ENCODE measurements around the gene EYA4.
"Not testable (repeated sequence)": the region's sequence is repeated elsewhere in the genome, so short reads cannot be mapped to it uniquely, and the experiment has no call there.

The EYA4 gene

GRCh38 chr6:133352046-133352445, 110.9 kb downstream of the EYA4 start:
- no peak for DNase-seq (ENCODE audit: low read depth in 2 of 2)

GRCh38 chr6:133353061-133353460, 111.9 kb downstream of the EYA4 start:
- no peak for DNase-seq (ENCODE audit: low read depth in 2 of 2)

GRCh38 chr6:133355922-133356321, 114.8 kb downstream of the EYA4 start:
- DNase-seq (ENCODE audit: low read depth in 2 of 2): no peak

GRCh38 chr6:133358574-133359150, 117.5 kb downstream of the EYA4 start:
- DNase-seq (ENCODE audit: low read depth in 2 of 2): no peak

GRCh38 chr6:133359256-133359655, 118.1 kb downstream of the EYA4 start:
- DNase-seq (ENCODE audit: low read depth in 2 of 2): no peak

- DNase-seq (ENCODE audit: low read depth in 2 of 2): no peak
Measured at GRCh38 chr6:133359760-133360159, 118.6 kb downstream of the EYA4 start.

GRCh38 chr6:133360194-133360593, 119.0 kb downstream of the EYA4 start:
- DNase-seq (ENCODE audit: low read depth in 2 of 2): no peak

GRCh38 chr6:133362813-133363212, 121.7 kb downstream of the EYA4 start:
- DNase-seq (ENCODE audit: low read depth in 2 of 2): no peak

- no peak for DNase-seq (ENCODE audit: low read depth in 2 of 2)
Measured at GRCh38 chr6:133368664-133369063, 127.5 kb downstream of the EYA4 start.

GRCh38 chr6:133369773-133370272, 128.7 kb downstream of the EYA4 start:
- no peak for DNase-seq (ENCODE audit: low read depth in 2 of 2)

GRCh38 chr6:133376743-133377142, 135.6 kb downstream of the EYA4 start:
- DNase-seq (ENCODE audit: low read depth in 2 of 2): no peak

- DNase-seq (ENCODE audit: low read depth in 2 of 2): no peak
Measured at GRCh38 chr6:133377219-133377618, 136.1 kb downstream of the EYA4 start.

- DNase-seq (ENCODE audit: low read depth in 2 of 2): no peak
Measured at GRCh38 chr6:133380047-133380446, 138.9 kb downstream of the EYA4 start.

GRCh38 chr6:133380723-133381122, 139.6 kb downstream of the EYA4 start:
- no peak for DNase-seq (ENCODE audit: low read depth in 2 of 2)

- no peak for DNase-seq (ENCODE audit: low read depth in 2 of 2)
Measured at GRCh38 chr6:133388731-133389130, 147.6 kb downstream of the EYA4 start.

- DNase-seq (ENCODE audit: low read depth in 2 of 2): no peak
Measured at GRCh38 chr6:133390168-133390567, 149.0 kb downstream of the EYA4 start.

- no peak for DNase-seq (ENCODE audit: low read depth in 2 of 2)
Measured at GRCh38 chr6:133392015-133392414, 150.9 kb downstream of the EYA4 start.

GRCh38 chr6:133392641-133393040, 151.5 kb downstream of the EYA4 start:
- no peak for DNase-seq (ENCODE audit: low read depth in 2 of 2)

GRCh38 chr6:133393891-133394290, 152.7 kb downstream of the EYA4 start:
- no peak for DNase-seq (ENCODE audit: low read depth in 2 of 2)

GRCh38 chr6:133394630-133395029, 153.5 kb downstream of the EYA4 start:
- DNase-seq (ENCODE audit: low read depth in 2 of 2): no peak

- no peak for DNase-seq (ENCODE audit: low read depth in 2 of 2)
Measured at GRCh38 chr6:133396233-133396983, 155.3 kb downstream of the EYA4 start.

- no peak for DNase-seq (ENCODE audit: low read depth in 2 of 2)
Measured at GRCh38 chr6:133396984-133397348, 155.8 kb downstream of the EYA4 start.

GRCh38 chr6:133397601-133398000, 156.4 kb downstream of the EYA4 start:
- DNase-seq (ENCODE audit: low read depth in 2 of 2): not testable (repeated sequence)

GRCh38 chr6:133399426-133399825, 158.3 kb downstream of the EYA4 start:
- DNase-seq (ENCODE audit: low read depth in 2 of 2): no peak

Measured in stimulated activated CD8-positive, alpha-beta memory T cell treated with anti-CD3 and anti-CD28 coated beads, Interleukin-7, amount 100 ng/mL, for 4 hours (primary cell).